BJ (cell line): ENCODE measurements around the gene SMYD3. TPM values are rescaled to one million over a fixed set of nuclear protein-coding genes. Genes with fewer than 3 reads are reported as not detected.

Source experiments
- CTCF ChIA-PET: fragments of 350-600 bp; formaldehyde crosslinking; extraction: SDS; loops from one replicate; lab custom pipeline; 2021; ENCODE audit warnings: antibody characterized with exemption, inconsistent platforms; lab: Yijun Ruan, JAX
- POLR2A ChIA-PET: fragments of 300-600 bp; sonication (Branson Sonifier 250); formaldehyde crosslinking; extraction: SDS; loops from one replicate; lab custom pipeline; 2021; ENCODE audit warnings: antibody characterized with exemption; lab: Charles Lee
- DNase-seq: peaks from one replicate; pipeline ENCODE4 v3.0.0-alpha.2; 2011; ENCODE audit warnings: low read depth
- H3K27me3 ChIP-seq: 2 replicates; pipeline ENCODE4 v1.6.0; 2011; ENCODE audit warnings: low read length; ENCODE audit not compliant: control insufficient read depth, insufficient read depth
- H3K36me3 ChIP-seq: 2 replicates; pipeline ENCODE4 v1.5.1; 2011; ENCODE audit warnings: low read length; ENCODE audit not compliant: control insufficient read depth, insufficient read depth
- H3K4me3 ChIP-seq: 2 replicates; pipeline ENCODE4 v1.5.1; 2011; ENCODE audit warnings: low read depth, mild to moderate bottlenecking, control low read depth, low read length
- polyA plus RNA-seq: library from polyadenylated mRNA; depleted of rRNA; stranded (reverse); fragments of >200 nt; gene quantifications from 2 replicates; pipeline ENCODE4 v1.2.3, GENCODE V29; 2011; rRNA removed
- small RNA-seq: library from RNA; depleted of rRNA; stranded (forward); fragments of <200 nt; gene quantifications from one replicate; pipeline ENCODE3, GENCODE V24; 2012; ENCODE audit warnings: low replicate concordance, low read depth; ENCODE audit not compliant: insufficient read length
- TF ChIP-seq, protein P1 (sequence below): IDR thresholded peaks from 2 replicates; pipeline ENCODE4 v1.5.1; 2011; ENCODE audit warnings: low read depth, mild to moderate bottlenecking, control low read depth, inconsistent platforms, low read length, moderate library complexity; ENCODE audit not compliant: insufficient read depth

SMYD3 gene
- polyA plus RNA-seq, 1 experiment = 26.1 TPM

DNA sequence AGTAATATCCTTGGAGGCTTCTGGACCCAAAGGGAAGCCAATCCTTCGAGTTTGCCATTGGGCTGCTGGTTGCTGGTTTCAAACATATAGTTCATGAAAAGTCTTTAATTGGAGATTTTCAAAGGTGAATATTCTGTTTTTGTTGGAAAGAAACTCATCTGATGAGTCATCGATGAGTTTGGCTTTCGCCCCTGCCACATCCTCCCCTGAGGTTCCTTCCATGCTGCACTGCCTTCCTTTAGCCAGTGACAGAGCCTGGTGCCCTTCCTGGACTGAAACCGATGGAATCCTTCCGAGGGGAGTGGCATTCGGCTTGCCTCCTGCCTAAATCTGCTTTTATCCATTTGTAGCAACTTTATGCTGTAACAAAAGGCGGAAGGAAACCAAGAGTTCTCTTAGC lies 802.3 kb downstream of the SMYD3 start:
- DNase-seq = no peak
- CTCF ChIA-PET = no interaction called here
- POLR2A ChIA-PET = no interaction called here
- H3K36me3 ChIP-seq = peaks cover 3% of the 10 kb centered on the region
- H3K27me3 ChIP-seq = no peaks in the 10 kb centered on the region
- TF ChIP-seq, protein P1, sequence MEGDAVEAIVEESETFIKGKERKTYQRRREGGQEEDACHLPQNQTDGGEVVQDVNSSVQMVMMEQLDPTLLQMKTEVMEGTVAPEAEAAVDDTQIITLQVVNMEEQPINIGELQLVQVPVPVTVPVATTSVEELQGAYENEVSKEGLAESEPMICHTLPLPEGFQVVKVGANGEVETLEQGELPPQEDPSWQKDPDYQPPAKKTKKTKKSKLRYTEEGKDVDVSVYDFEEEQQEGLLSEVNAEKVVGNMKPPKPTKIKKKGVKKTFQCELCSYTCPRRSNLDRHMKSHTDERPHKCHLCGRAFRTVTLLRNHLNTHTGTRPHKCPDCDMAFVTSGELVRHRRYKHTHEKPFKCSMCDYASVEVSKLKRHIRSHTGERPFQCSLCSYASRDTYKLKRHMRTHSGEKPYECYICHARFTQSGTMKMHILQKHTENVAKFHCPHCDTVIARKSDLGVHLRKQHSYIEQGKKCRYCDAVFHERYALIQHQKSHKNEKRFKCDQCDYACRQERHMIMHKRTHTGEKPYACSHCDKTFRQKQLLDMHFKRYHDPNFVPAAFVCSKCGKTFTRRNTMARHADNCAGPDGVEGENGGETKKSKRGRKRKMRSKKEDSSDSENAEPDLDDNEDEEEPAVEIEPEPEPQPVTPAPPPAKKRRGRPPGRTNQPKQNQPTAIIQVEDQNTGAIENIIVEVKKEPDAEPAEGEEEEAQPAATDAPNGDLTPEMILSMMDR = no peak
- H3K4me3 ChIP-seq = no peak overlapping the region

GRCh38 chr1:245704341-245704740 lies 802.7 kb downstream of the SMYD3 start:
- POLR2A ChIA-PET = no interaction called here
- no peaks in the 10 kb centered on the region for H3K27me3 ChIP-seq
- TF ChIP-seq, protein P1 = no peak
- CTCF ChIA-PET = interaction anchor here (1.1 kb wide), 1 partner anchor 10 kb away, joined by 3 read pairs; no protein-coding TSS in a partner anchor
- no peak for DNase-seq
- peaks cover 3% of the 10 kb centered on the region for H3K36me3 ChIP-seq
- no peak overlapping the region for H3K4me3 ChIP-seq

DNA sequence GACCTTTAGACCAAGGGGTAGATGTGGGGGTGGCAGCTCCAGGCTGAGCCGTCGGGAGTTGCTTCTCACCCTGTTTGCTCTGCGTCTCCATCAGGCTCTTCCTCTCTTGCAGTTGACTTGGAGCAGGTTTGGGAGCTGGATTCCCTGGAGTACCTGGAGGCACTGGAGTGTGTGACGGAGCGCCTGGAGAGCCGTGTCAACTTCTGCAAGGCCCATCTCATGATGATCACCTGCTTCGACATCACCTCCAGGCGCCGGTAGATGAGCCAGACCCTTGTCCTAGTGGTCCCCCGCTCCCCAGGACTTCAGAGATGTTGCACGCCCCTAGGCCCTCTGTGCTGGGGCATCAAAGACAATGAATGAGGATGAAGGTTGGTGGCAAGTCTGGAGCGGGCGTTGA lies 804.7 kb downstream of the SMYD3 start:
- ChIA-PET CTCF (no interaction called here), POLR2A (no interaction called here)
- no peak for DNase-seq
- TF ChIP-seq, protein P1 = no peak
- Histone ChIP-seq H3K4me3 (no peak overlapping the region), H3K36me3 (peaks cover 3% of the 10 kb centered on the region), H3K27me3 (no peaks in the 10 kb centered on the region)

- ChIA-PET POLR2A (no interaction called here), CTCF (no interaction called here)
- DNase-seq = no peak
Measured at GRCh38 chr1:245701631-245702030, 805.4 kb downstream of the SMYD3 start.

GRCh38 chr1:245700631-245701030 lies 806.4 kb downstream of the SMYD3 start:
- Histone ChIP-seq H3K4me3 (no peak overlapping the region), H3K27me3 (no peaks in the 10 kb centered on the region), H3K36me3 (peaks cover 3% of the 10 kb centered on the region)
- TF ChIP-seq, protein P1 = no peak
- DNase-seq = no peak
- CTCF ChIA-PET = no interaction called here
- POLR2A ChIA-PET = no interaction called here

More at GRCh38 chr1:245701631-245702030, 805.4 kb downstream of the SMYD3 start:
- Histone ChIP-seq H3K4me3 (no peak overlapping the region), H3K27me3 (no peaks in the 10 kb centered on the region), H3K36me3 (peaks cover 3% of the 10 kb centered on the region)
- TF ChIP-seq, protein P1 = no peak

Small RNA genes within 50 kb of the gene (small RNA-seq; reads per million reads assigned to genes)
- gene AL356583.2 (not detected), gene RF00019 (not detected), gene RNU6-1283P (not detected)

Other genes starting within 250 kb of the SMYD3 start
- 10.9 and 17.4 TPM in 2 replicates for gene TFB2M, start 59.0 kb upstream of the SMYD3 start, polyA plus RNA-seq
- gene CNST, start 59.2 kb upstream of the SMYD3 start, polyA plus RNA-seq = 29.7 and 41.2 TPM in 2 replicates
- gene SCCPDH, start 217.1 kb upstream of the SMYD3 start, polyA plus RNA-seq = 21.1 and 33.9 TPM in 2 replicates